HG02943 (cell line): ENCODE results near the gene HOXD12.

Source experiments
- ATAC-seq: cut with Tn5 transposase; IDR thresholded peaks from one replicate; pipeline ENCODE4 v1.9.1; 2021; ENCODE audit warnings: mild to moderate bottlenecking, low read depth, moderate library complexity; ENCODE audit not compliant: unreplicated experiment

Gene HOXD12

GRCh38 chr2:176146645-176147044 lies 47.0 kb downstream of the HOXD12 start:
- ATAC-seq, result no peak

- ATAC-seq, result no peak
Measured at GRCh38 chr2:176147210-176147799, 47.7 kb downstream of the HOXD12 start.

GRCh38 chr2:176147800-176148496 lies 48.4 kb downstream of the HOXD12 start:
- no peak for ATAC-seq

GRCh38 chr2:176148751-176149421 lies 49.3 kb downstream of the HOXD12 start:
- no peak for ATAC-seq

- no peak for ATAC-seq
Measured at GRCh38 chr2:176149481-176149938, 49.9 kb downstream of the HOXD12 start.

- no peak for ATAC-seq
Measured at GRCh38 chr2:176149939-176150583, 50.5 kb downstream of the HOXD12 start.

GRCh38 chr2:176150584-176151441 lies 51.2 kb downstream of the HOXD12 start:
- ATAC-seq, result no peak

GRCh38 chr2:176151442-176152287 lies 52.1 kb downstream of the HOXD12 start, which contains the start of gene HOXD4:
Gene HOXD4, plus strand, starts transcription at chr2:176151550. Its CDS starts 84 bp downstream, at chr2:176151634.
- no peak for ATAC-seq
